IMR-90 (cell line): ENCODE measurements around the gene AKAP3. TPM values are rescaled to one million over a fixed set of nuclear protein-coding genes. Genes with fewer than 3 reads are reported as not detected.

Experiments
- ATAC-seq: fragments of 200-7000 bp; cut with Tn5 transposase; 2 replicates; pipeline ENCODE4 v1.9.1; 2020; ENCODE audit warnings: low read depth, mild to moderate bottlenecking, moderate library complexity
- BruUV-seq: library from RNA; stranded (reverse); fragments of 400-500 nt; replicated peaks from 2 replicates; lab custom pipeline; 2021; lab: Mats Ljungman, UMichigan
- CTCF ChIA-PET: fragments of 300-600 bp; formaldehyde crosslinking; extraction: SDS; loops from one replicate; lab custom pipeline; 2021; ENCODE audit warnings: antibody characterized with exemption; lab: Yijun Ruan, JAX
- POLR2A ChIA-PET: fragments of 300-600 bp; sonication (Branson Sonifier 250); formaldehyde crosslinking; loops from one replicate; lab custom pipeline; 2022; ENCODE audit warnings: antibody characterized with exemption; ENCODE audit not compliant: unreplicated experiment; lab: Charles Lee
- DNase-seq: peaks from one replicate; pipeline ENCODE4 v3.0.0; 2013
- H2AFZ ChIP-seq: replicated peaks from 2 replicates; pipeline ENCODE3; 2013; ENCODE audit warnings: low read length, mild to moderate bottlenecking; ENCODE audit not compliant: poor library complexity
- H2AK5ac ChIP-seq: 2 replicates; pipeline ENCODE4 v1.6.1; 2013; ENCODE audit warnings: low read depth, low read length, inconsistent platforms
- H2AK9ac ChIP-seq: replicated peaks from 2 replicates; pipeline ENCODE3; 2013; ENCODE audit warnings: mild to moderate bottlenecking, low read depth, low read length, moderate library complexity; ENCODE audit not compliant: poor library complexity
- H2BK120ac ChIP-seq: 2 replicates; pipeline ENCODE4 v1.6.1; 2013; ENCODE audit warnings: low read depth, low read length, inconsistent platforms
- H2BK15ac ChIP-seq: 3 replicates; pipeline ENCODE4 v1.6.1; 2013; ENCODE audit warnings: low read depth, low read length, inconsistent platforms
- H2BK20ac ChIP-seq: 2 replicates; pipeline ENCODE4 v1.6.1; 2013; ENCODE audit warnings: low read depth, mild to moderate bottlenecking, inconsistent platforms, low read length, moderate library complexity
- H2BK5ac ChIP-seq: 2 replicates; pipeline ENCODE4 v1.6.1; 2013; ENCODE audit warnings: mild to moderate bottlenecking, low read depth, low read length, inconsistent platforms; ENCODE audit not compliant: poor library complexity, severe bottlenecking
- H3K14ac ChIP-seq: replicated peaks from 2 replicates; pipeline ENCODE4 v1.6.1; 2013; ENCODE audit warnings: low read depth, low read length, inconsistent platforms
- H3K18ac ChIP-seq: 2 replicates; pipeline ENCODE4 v1.6.1; 2013; ENCODE audit warnings: low read depth, low read length, control low read depth
- H3K23ac ChIP-seq: 2 replicates; pipeline ENCODE4 v1.6.1; 2013; ENCODE audit warnings: low read depth, low read length, inconsistent platforms
- H3K27ac ChIP-seq: 2 replicates; pipeline ENCODE4 v1.5.1; 2013; ENCODE audit warnings: mild to moderate bottlenecking, control low read depth, low read length; ENCODE audit not compliant: insufficient read depth
- H3K27me3 ChIP-seq: 2 replicates; pipeline ENCODE4 v1.6.1; 2013; ENCODE audit warnings: low read length; ENCODE audit not compliant: control insufficient read depth, insufficient read depth
- H3K36me3 ChIP-seq: 2 replicates; pipeline ENCODE4 v1.6.1; 2013; ENCODE audit warnings: low read length, mixed read lengths; ENCODE audit not compliant: control insufficient read depth, insufficient read depth
- H3K4ac ChIP-seq: 2 replicates; pipeline ENCODE4 v1.6.1; 2013; ENCODE audit warnings: low read depth, low read length, inconsistent platforms
- H3K4me1 ChIP-seq: 2 replicates; pipeline ENCODE4 v1.6.1; 2013; ENCODE audit warnings: low read length, mixed read lengths; ENCODE audit not compliant: control insufficient read depth, insufficient read depth
- H3K4me2 ChIP-seq: 2 replicates; pipeline ENCODE4 v1.6.1; 2013; ENCODE audit warnings: low read depth, mild to moderate bottlenecking, control low read depth, low read length, moderate library complexity
- H3K4me3 ChIP-seq: 2 replicates; pipeline ENCODE4 v1.5.1; 2013; ENCODE audit warnings: low read depth, mild to moderate bottlenecking, control low read depth, low read length, moderate library complexity; ENCODE audit not compliant: insufficient read depth
- H3K56ac ChIP-seq: 2 replicates; pipeline ENCODE4 v1.6.1; 2013; ENCODE audit warnings: low read length, inconsistent platforms; ENCODE audit not compliant: insufficient read depth; ENCODE audit errors: extremely low read depth
- H3K79me1 ChIP-seq, 2 experiments: 2 replicates each; pipeline ENCODE4 v1.6.1; 2013; ENCODE audit warnings: low read length in 2 of 2, inconsistent platforms in 1 of 2, low read depth in 1 of 2
- H3K9ac ChIP-seq: 2 replicates; pipeline ENCODE4 v1.6.1; 2013; ENCODE audit warnings: low read depth, low read length, control low read depth
- H3K9me1 ChIP-seq: 2 replicates; pipeline ENCODE4 v1.6.1; 2013; ENCODE audit warnings: low read length, inconsistent platforms; ENCODE audit not compliant: insufficient read depth
- H3K9me3 ChIP-seq: 2 replicates; pipeline ENCODE4 v1.6.1; 2013; ENCODE audit warnings: low read length; ENCODE audit not compliant: control insufficient read depth, insufficient read depth
- H4K20me1 ChIP-seq: 2 replicates; pipeline ENCODE4 v1.6.1; 2013; ENCODE audit warnings: low read length, inconsistent platforms; ENCODE audit not compliant: insufficient read depth
- H4K5ac ChIP-seq: 2 replicates; pipeline ENCODE4 v1.6.1; 2013; ENCODE audit warnings: mild to moderate bottlenecking, low read depth, low read length, control low read depth
- H4K8ac ChIP-seq, 2 experiments: 2 replicates each; pipeline ENCODE4 v1.6.1; 2013; ENCODE audit warnings: low read depth in 2 of 2, low read length in 2 of 2, control low read depth in 1 of 2, inconsistent platforms in 1 of 2
- H4K91ac ChIP-seq: 2 replicates; pipeline ENCODE4 v1.6.1; 2013; ENCODE audit warnings: low read depth, low read length, inconsistent platforms; ENCODE audit not compliant: insufficient read depth
- BHLHE40 ChIP-seq: fragments of 150-350 bp; IDR thresholded peaks from 2 replicates; pipeline ENCODE4 v1.6.1; 2016; ENCODE audit warnings: mild to moderate bottlenecking, low read depth, low read length
- CEBPB ChIP-seq: IDR thresholded peaks from 2 replicates; pipeline ENCODE4 v1.6.1; 2012; ENCODE audit warnings: low read depth, low read length, improper control_type of control experiment
- CHD1 ChIP-seq: IDR thresholded peaks from 2 replicates; pipeline ENCODE4 v1.6.1; 2012; ENCODE audit warnings: low read depth, low read length, improper control_type of control experiment
- MAFK ChIP-seq: IDR thresholded peaks from 2 replicates; pipeline ENCODE4 v1.6.1; 2012; ENCODE audit warnings: low read depth, low read length, improper control_type of control experiment
- MAZ ChIP-seq: IDR thresholded peaks from 2 replicates; pipeline ENCODE4 v1.6.1; 2012; ENCODE audit warnings: low read depth, mild to moderate bottlenecking, low read length, improper control_type of control experiment, moderate library complexity, borderline replicate concordance
- NFE2L2 ChIP-seq: fragments of 150-350 bp; IDR thresholded peaks from 2 replicates; pipeline ENCODE4 v1.6.1; 2016; ENCODE audit warnings: low read depth, mild to moderate bottlenecking, low read length
- POLR2A ChIP-seq: IDR thresholded peaks from 2 replicates; pipeline ENCODE4 v1.6.1; 2012; ENCODE audit warnings: mild to moderate bottlenecking, low read depth, low read length
- RCOR1 ChIP-seq: IDR thresholded peaks from 2 replicates; pipeline ENCODE4 v1.6.1; 2012; ENCODE audit warnings: mild to moderate bottlenecking, low read length, improper control_type of control experiment; ENCODE audit not compliant: insufficient replicate concordance
- RFX5 ChIP-seq: IDR thresholded peaks from 2 replicates; pipeline ENCODE4 v1.8.0; 2012; ENCODE audit warnings: low read depth, mild to moderate bottlenecking, low read length, moderate library complexity
- SMC3 ChIP-seq: fragments of 150-350 bp; IDR thresholded peaks from 2 replicates; pipeline ENCODE4 v1.6.1; 2016; ENCODE audit warnings: low read depth, mild to moderate bottlenecking, antibody characterized with exemption, low read length, moderate library complexity
- WGBS, 2 experiments: methylation state at CpG; one replicate each; pipeline versions ENCODE4 v1.1.5 to v1.1.7; 2013; ENCODE audit warnings: missing lambda C conversion rate in 2 of 2; ENCODE audit not compliant: insufficient read length in 1 of 2; ENCODE audit errors: extremely low coverage in 2 of 2; 5-methylcytosine and 5-hydroxymethylcytosine counted together
- dilution Hi-C: fragments of 300-500 bp; cut with HindIII; formaldehyde crosslinking; loops from one replicate; pipeline ENCODE4 v1.14.3; 2018; ENCODE audit warnings: low sequenced_read_pairs; ENCODE audit not compliant: unreplicated experiment
- in situ Hi-C: fragments of 300-500 bp; cut with MboI; formaldehyde crosslinking; loops from 3 replicates; pipeline ENCODE4 v1.14.3; 2019; ENCODE audit warnings: low sequenced_read_pairs, inconsistent platforms, mixed read lengths
- intact Hi-C: fragments of 100-400 bp; cut with micrococcal nuclease; formaldehyde crosslinking; loops from 2 replicates; pipeline ENCODE4 v1.10.0; 2022
- polyA plus RNA-seq, 3 experiments: library from polyadenylated mRNA; depleted of rRNA; stranded (reverse); fragments of >200 nt; gene quantifications; 2 replicates each; pipeline ENCODE4 v1.2.3, GENCODE V29; 2012; ENCODE audit warnings: low replicate concordance in 1 of 3
- total RNA-seq: library from RNA; depleted of rRNA; stranded (reverse); fragments of >200 nt; gene quantifications from 2 replicates; pipeline ENCODE4 v1.2.3, GENCODE V29; 2012
- TF ChIP-seq, protein P1 (sequence below): fragments of 150-350 bp; IDR thresholded peaks from 2 replicates; pipeline ENCODE4 v1.6.1; 2016; ENCODE audit warnings: low read depth, mild to moderate bottlenecking, low read length, moderate library complexity, borderline replicate concordance
- TF ChIP-seq, protein P2 (sequence below): conservative IDR thresholded peaks from 2 replicates; pipeline ENCODE4 v1.5.1; 2012; ENCODE audit warnings: mild to moderate bottlenecking, low read depth, low read length, improper control_type of control experiment
- TF ChIP-seq, protein P3 (sequence below): fragments of 150-350 bp; IDR thresholded peaks from 2 replicates; pipeline ENCODE4 v1.6.1; 2017; ENCODE audit warnings: mild to moderate bottlenecking, antibody characterized with exemption, low read length, low read depth

The AKAP3 gene
- total and polyA plus RNA-seq, 2 of the 4 experiments (the other 2 are of a cell fraction) = 0.54 to 0.55 TPM

DNA sequence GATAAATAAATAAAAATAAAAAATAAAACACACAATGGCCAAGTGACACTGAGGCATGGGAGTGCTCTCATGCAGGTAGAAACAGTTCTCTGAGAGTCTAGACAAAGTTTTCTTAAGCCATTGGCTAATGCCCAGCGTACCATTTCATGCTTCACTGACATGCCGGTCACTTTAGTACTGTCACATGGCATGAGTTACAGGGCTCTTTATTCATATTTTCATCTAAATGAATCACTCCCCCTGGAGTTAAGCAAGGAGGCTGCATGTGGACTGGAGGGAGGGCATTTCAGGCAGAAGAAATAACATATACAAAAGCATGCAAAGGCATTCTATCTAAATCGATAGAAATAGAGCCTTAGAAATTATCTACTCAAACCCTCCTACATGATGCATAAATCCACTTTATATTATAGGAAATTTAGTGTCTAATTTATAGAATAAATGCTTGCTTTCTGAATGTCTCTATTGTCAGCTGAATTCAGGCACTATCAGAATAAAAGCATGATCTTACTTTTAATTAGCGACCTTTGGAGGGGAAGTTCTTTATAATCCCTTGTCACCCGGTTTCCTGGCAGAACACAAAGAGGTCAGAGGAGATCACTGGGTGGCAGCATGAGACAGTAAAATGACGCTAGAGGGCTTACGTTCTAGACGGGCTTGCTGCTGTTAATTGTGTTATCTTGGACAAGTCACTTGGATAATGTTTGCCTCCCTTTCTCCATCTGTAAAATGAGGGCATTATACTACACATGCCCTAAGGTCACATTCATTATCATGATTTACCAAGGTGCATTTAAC, 69.3 kb downstream of the AKAP3 start (continued):
- no peak for TF ChIP-seq BHLHE40

DNA sequence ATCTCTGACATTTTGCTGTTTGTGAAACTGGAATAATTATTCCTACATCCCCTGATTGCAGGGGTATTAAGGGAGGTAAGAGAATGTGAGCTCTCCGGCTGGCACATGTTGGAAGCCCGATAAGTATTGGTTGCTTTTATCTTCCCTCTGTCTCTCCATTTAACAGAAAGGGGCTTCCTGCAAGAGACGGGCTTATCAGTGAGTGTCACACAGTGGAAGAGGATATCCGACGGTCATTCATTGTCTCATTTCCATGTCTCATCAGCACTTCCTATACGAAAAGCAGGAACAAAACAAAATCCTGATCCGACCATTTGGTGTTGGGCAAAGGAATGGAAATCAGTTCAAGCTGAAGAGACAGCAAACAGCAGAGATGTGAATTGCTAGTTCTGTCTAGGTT, 76.2 kb downstream of the AKAP3 start:
- Histone ChIP-seq H2BK120ac (no peak overlapping the region), H3K36me3 (no peaks in the 10 kb centered on the region), H3K9ac (no peak overlapping the region), H3K27ac (no peak overlapping the region), H3K4me1 (no peaks in the 10 kb centered on the region), H3K4ac (no peak overlapping the region), H3K56ac (no peak overlapping the region), H4K91ac (no peak overlapping the region), H2BK5ac (no peak overlapping the region), H4K8ac (no peak overlapping the region), H4K20me1 (no peaks in the 10 kb centered on the region), H3K79me1 (no peaks in the 10 kb centered on the region), H3K23ac (no peak overlapping the region), H2AFZ (no peak overlapping the region), H4K5ac (no peak overlapping the region), H3K4me3 (no peak overlapping the region), H2AK9ac (no peak overlapping the region), H3K27me3 (no peaks in the 10 kb centered on the region), H2BK15ac (no peak overlapping the region), H3K14ac (no peak overlapping the region), H3K4me2 (no peak overlapping the region), H3K18ac (no peak overlapping the region), H2AK5ac (no peak overlapping the region), H2BK20ac (no peak overlapping the region), H3K9me1 (no peaks in the 10 kb centered on the region), H3K9me3 (no peaks in the 10 kb centered on the region)
- no TSS peak for BruUV-seq
- no peak for DNase-seq
- in situ Hi-C loops (no loop called here), intact Hi-C loops (loop anchor here (5.0 kb wide), 1 partner anchor 50 kb away; no protein-coding TSS in a partner anchor), dilution Hi-C loops (no loop called here)
- no CpG with 5 or more reads among the region's 7 CpGs for whole genome bisulfite sequencing, 2 experiments
- ChIA-PET CTCF (no interaction called here), POLR2A (no interaction called here)
- ATAC-seq = no peak
- no peak for TF ChIP-seq MAFK
- TF ChIP-seq, protein P1, sequence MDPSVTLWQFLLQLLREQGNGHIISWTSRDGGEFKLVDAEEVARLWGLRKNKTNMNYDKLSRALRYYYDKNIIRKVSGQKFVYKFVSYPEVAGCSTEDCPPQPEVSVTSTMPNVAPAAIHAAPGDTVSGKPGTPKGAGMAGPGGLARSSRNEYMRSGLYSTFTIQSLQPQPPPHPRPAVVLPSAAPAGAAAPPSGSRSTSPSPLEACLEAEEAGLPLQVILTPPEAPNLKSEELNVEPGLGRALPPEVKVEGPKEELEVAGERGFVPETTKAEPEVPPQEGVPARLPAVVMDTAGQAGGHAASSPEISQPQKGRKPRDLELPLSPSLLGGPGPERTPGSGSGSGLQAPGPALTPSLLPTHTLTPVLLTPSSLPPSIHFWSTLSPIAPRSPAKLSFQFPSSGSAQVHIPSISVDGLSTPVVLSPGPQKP = no peak
- TF ChIP-seq SMC3 = no peak
- TF ChIP-seq POLR2A = no peak
- TF ChIP-seq CEBPB = no peak
- TF ChIP-seq BHLHE40 = no peak
- TF ChIP-seq RFX5 = no peak
- no peak for TF ChIP-seq CHD1
- TF ChIP-seq, protein P2, sequence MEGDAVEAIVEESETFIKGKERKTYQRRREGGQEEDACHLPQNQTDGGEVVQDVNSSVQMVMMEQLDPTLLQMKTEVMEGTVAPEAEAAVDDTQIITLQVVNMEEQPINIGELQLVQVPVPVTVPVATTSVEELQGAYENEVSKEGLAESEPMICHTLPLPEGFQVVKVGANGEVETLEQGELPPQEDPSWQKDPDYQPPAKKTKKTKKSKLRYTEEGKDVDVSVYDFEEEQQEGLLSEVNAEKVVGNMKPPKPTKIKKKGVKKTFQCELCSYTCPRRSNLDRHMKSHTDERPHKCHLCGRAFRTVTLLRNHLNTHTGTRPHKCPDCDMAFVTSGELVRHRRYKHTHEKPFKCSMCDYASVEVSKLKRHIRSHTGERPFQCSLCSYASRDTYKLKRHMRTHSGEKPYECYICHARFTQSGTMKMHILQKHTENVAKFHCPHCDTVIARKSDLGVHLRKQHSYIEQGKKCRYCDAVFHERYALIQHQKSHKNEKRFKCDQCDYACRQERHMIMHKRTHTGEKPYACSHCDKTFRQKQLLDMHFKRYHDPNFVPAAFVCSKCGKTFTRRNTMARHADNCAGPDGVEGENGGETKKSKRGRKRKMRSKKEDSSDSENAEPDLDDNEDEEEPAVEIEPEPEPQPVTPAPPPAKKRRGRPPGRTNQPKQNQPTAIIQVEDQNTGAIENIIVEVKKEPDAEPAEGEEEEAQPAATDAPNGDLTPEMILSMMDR = no peak
- no peak for TF ChIP-seq RCOR1
- no peak for TF ChIP-seq MAZ
- TF ChIP-seq, protein P3, sequence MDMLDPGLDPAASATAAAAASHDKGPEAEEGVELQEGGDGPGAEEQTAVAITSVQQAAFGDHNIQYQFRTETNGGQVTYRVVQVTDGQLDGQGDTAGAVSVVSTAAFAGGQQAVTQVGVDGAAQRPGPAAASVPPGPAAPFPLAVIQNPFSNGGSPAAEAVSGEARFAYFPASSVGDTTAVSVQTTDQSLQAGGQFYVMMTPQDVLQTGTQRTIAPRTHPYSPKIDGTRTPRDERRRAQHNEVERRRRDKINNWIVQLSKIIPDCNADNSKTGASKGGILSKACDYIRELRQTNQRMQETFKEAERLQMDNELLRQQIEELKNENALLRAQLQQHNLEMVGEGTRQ = no peak
- no peak for TF ChIP-seq NFE2L2
